ENCODE data around the gene ARID1B. TPM values are rescaled to one million over a fixed set of nuclear protein-coding genes. Genes with fewer than 3 reads are reported as not detected.

ARID1B gene
- total RNA-seq, 2 donors from 2014 or later, result 74.0 to 110 TPM

- Histone ChIP-seq H3K9me3 (ENCODE audit: control insufficient read depth, low read length) (no peaks in the 10 kb centered on the region), H3K4me1 (ENCODE audit: control insufficient read depth, insufficient read depth, low read length) (no peaks in the 10 kb centered on the region), H3K9ac (ENCODE audit: extremely low read depth, low read length, poor library complexity, severe bottlenecking) (no peak overlapping the region), H3K27me3 (ENCODE audit: control insufficient read depth, insufficient read depth, low read length, poor library complexity, severe bottlenecking) (no peaks in the 10 kb centered on the region), H3K4me3 (ENCODE audit: low read length) (no peak overlapping the region), H3K36me3 (ENCODE audit: control insufficient read depth, insufficient read depth, low read length) (no peaks in the 10 kb centered on the region), H3K27ac (ENCODE audit: low read depth, low read length) (no peak overlapping the region)
- H3K4me3 Mint-ChIP-seq, result no peak overlapping the region
- H3K9me3 Mint-ChIP-seq, result no peaks in the 10 kb centered on the region
- H3K36me3 Mint-ChIP-seq (ENCODE audit: low read depth), result no peaks in the 10 kb centered on the region
- TF ChIP-seq, protein P1, sequence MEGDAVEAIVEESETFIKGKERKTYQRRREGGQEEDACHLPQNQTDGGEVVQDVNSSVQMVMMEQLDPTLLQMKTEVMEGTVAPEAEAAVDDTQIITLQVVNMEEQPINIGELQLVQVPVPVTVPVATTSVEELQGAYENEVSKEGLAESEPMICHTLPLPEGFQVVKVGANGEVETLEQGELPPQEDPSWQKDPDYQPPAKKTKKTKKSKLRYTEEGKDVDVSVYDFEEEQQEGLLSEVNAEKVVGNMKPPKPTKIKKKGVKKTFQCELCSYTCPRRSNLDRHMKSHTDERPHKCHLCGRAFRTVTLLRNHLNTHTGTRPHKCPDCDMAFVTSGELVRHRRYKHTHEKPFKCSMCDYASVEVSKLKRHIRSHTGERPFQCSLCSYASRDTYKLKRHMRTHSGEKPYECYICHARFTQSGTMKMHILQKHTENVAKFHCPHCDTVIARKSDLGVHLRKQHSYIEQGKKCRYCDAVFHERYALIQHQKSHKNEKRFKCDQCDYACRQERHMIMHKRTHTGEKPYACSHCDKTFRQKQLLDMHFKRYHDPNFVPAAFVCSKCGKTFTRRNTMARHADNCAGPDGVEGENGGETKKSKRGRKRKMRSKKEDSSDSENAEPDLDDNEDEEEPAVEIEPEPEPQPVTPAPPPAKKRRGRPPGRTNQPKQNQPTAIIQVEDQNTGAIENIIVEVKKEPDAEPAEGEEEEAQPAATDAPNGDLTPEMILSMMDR (conservative IDR thresholded peaks at IDR 0.05), result no peak
- H3K27me3 Mint-ChIP-seq (ENCODE audit: insufficient read depth), result no peaks in the 10 kb centered on the region
- H3K4me1 Mint-ChIP-seq, result no peaks in the 10 kb centered on the region
- H3K27ac Mint-ChIP-seq, result no peak overlapping the region
- WGBS, 2 experiments (ENCODE audit: insufficient coverage in 1 of 2, insufficient read length in 1 of 2), result 83 to 84% methylated on average over 2 to 4 of the region's 4 CpGs
- no peak for DNase-seq
Measured at GRCh38 chr6:156731396-156731795, 45.8 kb upstream of the ARID1B start.

- Histone ChIP-seq H3K4me3 (ENCODE audit: low read length) (no peak overlapping the region), H3K9me3 (ENCODE audit: control insufficient read depth, low read length) (peaks cover 4% of the 10 kb centered on the region), H3K36me3 (ENCODE audit: control insufficient read depth, insufficient read depth, low read length) (no peaks in the 10 kb centered on the region), H3K27ac (ENCODE audit: low read depth, low read length) (no peak overlapping the region), H3K27me3 (ENCODE audit: control insufficient read depth, insufficient read depth, low read length, poor library complexity, severe bottlenecking) (no peaks in the 10 kb centered on the region), H3K4me1 (ENCODE audit: control insufficient read depth, insufficient read depth, low read length) (no peaks in the 10 kb centered on the region), H3K9ac (ENCODE audit: extremely low read depth, low read length, poor library complexity, severe bottlenecking) (no peak overlapping the region)
- no peaks in the 10 kb centered on the region for H3K36me3 Mint-ChIP-seq (ENCODE audit: low read depth)
- WGBS, 2 experiments (ENCODE audit: insufficient coverage in 1 of 2, insufficient read length in 1 of 2), result 93 to 95% methylated on average over 2 to 7 of the region's 7 CpGs
- H3K27ac Mint-ChIP-seq, result no peak overlapping the region
- DNase-seq, result no peak
- no peaks in the 10 kb centered on the region for H3K4me1 Mint-ChIP-seq
- TF ChIP-seq, protein P1 (conservative IDR thresholded peaks at IDR 0.05), result no peak
- H3K4me3 Mint-ChIP-seq, result no peak overlapping the region
- H3K9me3 Mint-ChIP-seq, result peaks cover 9% of the 10 kb centered on the region
- H3K27me3 Mint-ChIP-seq (ENCODE audit: insufficient read depth), result no peaks in the 10 kb centered on the region
Measured at GRCh38 chr6:156735751-156736150, 41.4 kb upstream of the ARID1B start.

- peaks cover 15% of the 10 kb centered on the region for H3K9me3 Mint-ChIP-seq
- no peak for DNase-seq
- WGBS, 2 experiments (ENCODE audit: insufficient coverage in 1 of 2, insufficient read length in 1 of 2), result 80 to 100% methylated on average over 1 of the region's 1 CpG
Measured at GRCh38 chr6:156740604-156741003, 36.6 kb upstream of the ARID1B start.

More at GRCh38 chr6:156740604-156741003, 36.6 kb upstream of the ARID1B start:
- H3K4me3 ChIP-seq (ENCODE audit: low read length), result no peak overlapping the region
- no peak overlapping the region for H3K27ac ChIP-seq (ENCODE audit: low read depth, low read length)
- no peaks in the 10 kb centered on the region for H3K36me3 ChIP-seq (ENCODE audit: control insufficient read depth, insufficient read depth, low read length)
- H3K4me1 Mint-ChIP-seq, result no peaks in the 10 kb centered on the region
- no peaks in the 10 kb centered on the region for H3K27me3 Mint-ChIP-seq (ENCODE audit: insufficient read depth)
- H3K9me3 ChIP-seq (ENCODE audit: control insufficient read depth, low read length), result peaks cover 11% of the 10 kb centered on the region
- no peaks in the 10 kb centered on the region for H3K27me3 ChIP-seq (ENCODE audit: control insufficient read depth, insufficient read depth, low read length, poor library complexity, severe bottlenecking)
- no peak overlapping the region for H3K27ac Mint-ChIP-seq
- no peaks in the 10 kb centered on the region for H3K36me3 Mint-ChIP-seq (ENCODE audit: low read depth)
- H3K9ac ChIP-seq (ENCODE audit: extremely low read depth, low read length, poor library complexity, severe bottlenecking), result no peak overlapping the region
- no peaks in the 10 kb centered on the region for H3K4me1 ChIP-seq (ENCODE audit: control insufficient read depth, insufficient read depth, low read length)
- no peak overlapping the region for H3K4me3 Mint-ChIP-seq
- TF ChIP-seq, protein P1 (conservative IDR thresholded peaks at IDR 0.05), result no peak

All from endodermal cell (in vitro differentiated cells).